ENCODE data around the gene SCN1B. TPM values are rescaled to one million over a fixed set of nuclear protein-coding genes. Genes with fewer than 3 reads are reported as not detected.

The SCN1B gene
- total and polyA plus RNA-seq, 2 of the 13 experiments (the other 11 are each of a cell fraction or from before 2014, with no cell fraction given): 2.7 to 20.1 TPM

DNA sequence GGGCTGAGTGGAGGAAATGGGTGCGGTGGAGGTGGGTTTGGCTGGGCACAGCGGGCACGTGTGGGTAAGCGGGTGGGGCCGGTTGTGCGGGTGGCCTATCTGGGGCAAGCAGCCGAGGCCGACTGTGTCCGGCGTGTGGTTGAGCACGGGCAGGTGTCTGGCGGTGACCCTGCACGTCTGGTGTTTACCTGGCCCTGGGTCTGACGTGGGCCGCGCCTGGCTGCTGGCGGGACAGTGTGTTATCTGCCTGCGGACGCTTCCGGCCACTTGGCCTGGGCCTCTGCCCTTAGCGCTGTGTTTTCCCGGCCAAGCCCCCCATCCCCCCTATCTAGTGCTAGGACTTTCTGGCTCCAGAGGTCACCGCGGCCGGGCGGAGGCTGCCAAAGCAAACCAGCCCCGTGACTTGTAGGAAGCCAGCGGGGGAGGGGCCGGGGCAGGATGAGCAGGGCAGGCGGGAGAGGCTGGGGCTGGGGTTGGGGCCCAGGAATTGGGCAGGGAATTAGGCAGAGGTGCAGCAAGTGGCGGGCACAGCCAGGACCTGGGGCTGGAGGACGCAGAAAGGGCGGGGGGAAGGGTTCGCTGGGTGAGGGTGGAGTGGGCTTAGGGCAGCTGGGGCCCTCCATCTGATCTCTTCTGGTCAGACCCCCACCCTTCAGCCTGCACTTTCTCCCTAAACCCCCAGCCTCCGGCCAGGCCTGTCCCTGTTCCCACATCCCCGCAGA lies 10.7 kb downstream of the SCN1B start (continued):
- TF ChIP-seq, protein P1, sequence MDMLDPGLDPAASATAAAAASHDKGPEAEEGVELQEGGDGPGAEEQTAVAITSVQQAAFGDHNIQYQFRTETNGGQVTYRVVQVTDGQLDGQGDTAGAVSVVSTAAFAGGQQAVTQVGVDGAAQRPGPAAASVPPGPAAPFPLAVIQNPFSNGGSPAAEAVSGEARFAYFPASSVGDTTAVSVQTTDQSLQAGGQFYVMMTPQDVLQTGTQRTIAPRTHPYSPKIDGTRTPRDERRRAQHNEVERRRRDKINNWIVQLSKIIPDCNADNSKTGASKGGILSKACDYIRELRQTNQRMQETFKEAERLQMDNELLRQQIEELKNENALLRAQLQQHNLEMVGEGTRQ (IDR thresholded peaks at IDR 0.05; ENCODE audit: low read depth, low read length): no peak
- TF ChIP-seq, protein P1 (CRISPR knock-in tag; IDR thresholded peaks at IDR 0.05; ENCODE audit: borderline replicate concordance): peak; percentile 76; the same call in 1 of the 2 replicates
- no peak for TF ChIP-seq CBX2 (IDR thresholded peaks at IDR 0.05; ENCODE audit: low read depth, low read length)
- no peak for TF ChIP-seq CBX2 (CRISPR knock-in tag; IDR thresholded peaks at IDR 0.05; ENCODE audit: low read depth)
- TF ChIP-seq ZNF660 (CRISPR knock-in tag; IDR thresholded peaks at IDR 0.05; ENCODE audit: borderline replicate concordance, low read depth): no peak
- TF ChIP-seq, protein P2, sequence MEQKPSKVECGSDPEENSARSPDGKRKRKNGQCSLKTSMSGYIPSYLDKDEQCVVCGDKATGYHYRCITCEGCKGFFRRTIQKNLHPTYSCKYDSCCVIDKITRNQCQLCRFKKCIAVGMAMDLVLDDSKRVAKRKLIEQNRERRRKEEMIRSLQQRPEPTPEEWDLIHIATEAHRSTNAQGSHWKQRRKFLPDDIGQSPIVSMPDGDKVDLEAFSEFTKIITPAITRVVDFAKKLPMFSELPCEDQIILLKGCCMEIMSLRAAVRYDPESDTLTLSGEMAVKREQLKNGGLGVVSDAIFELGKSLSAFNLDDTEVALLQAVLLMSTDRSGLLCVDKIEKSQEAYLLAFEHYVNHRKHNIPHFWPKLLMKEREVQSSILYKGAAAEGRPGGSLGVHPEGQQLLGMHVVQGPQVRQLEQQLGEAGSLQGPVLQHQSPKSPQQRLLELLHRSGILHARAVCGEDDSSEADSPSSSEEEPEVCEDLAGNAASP (CRISPR knock-in tag; IDR thresholded peaks at IDR 0.05; ENCODE audit: borderline replicate concordance): peak; percentile 90
- no peak for TF ChIP-seq CC2D1A (CRISPR knock-in tag; IDR thresholded peaks at IDR 0.05)
- TF ChIP-seq, protein P3, sequence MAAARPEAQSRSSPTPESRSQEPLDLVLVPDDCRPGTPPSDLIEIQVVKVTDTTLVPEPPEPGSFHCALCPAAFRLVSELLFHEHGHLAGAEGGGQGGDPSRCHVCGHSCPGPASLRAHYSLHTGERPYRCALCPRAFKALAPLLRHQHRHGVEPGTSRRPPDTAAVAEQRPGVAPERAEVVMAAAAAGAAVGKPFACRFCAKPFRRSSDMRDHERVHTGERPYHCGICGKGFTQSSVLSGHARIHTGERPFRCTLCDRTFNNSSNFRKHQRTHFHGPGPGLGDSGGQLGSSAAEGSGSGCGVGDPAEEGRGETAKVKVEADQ (CRISPR knock-in tag; IDR thresholded peaks at IDR 0.05; ENCODE audit: borderline replicate concordance): peak; percentile 87; the same call in 1 of the 2 replicates
- no peak for TF ChIP-seq KAT2B (IDR thresholded peaks at IDR 0.05; ENCODE audit: borderline replicate concordance, low read depth, low read length)
- peak; percentile 27 for TF ChIP-seq U2AF1 (optimal IDR thresholded peaks at IDR 0.05; ENCODE audit: low read depth, low read length)
- TF ChIP-seq, protein P4, sequence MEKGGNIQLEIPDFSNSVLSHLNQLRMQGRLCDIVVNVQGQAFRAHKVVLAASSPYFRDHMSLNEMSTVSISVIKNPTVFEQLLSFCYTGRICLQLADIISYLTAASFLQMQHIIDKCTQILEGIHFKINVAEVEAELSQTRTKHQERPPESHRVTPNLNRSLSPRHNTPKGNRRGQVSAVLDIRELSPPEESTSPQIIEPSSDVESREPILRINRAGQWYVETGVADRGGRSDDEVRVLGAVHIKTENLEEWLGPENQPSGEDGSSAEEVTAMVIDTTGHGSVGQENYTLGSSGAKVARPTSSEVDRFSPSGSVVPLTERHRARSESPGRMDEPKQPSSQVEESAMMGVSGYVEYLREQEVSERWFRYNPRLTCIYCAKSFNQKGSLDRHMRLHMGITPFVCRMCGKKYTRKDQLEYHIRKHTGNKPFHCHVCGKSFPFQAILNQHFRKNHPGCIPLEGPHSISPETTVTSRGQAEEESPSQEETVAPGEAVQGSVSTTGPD (CRISPR knock-in tag; IDR thresholded peaks at IDR 0.05): peak; percentile 99
- peak; percentile 84; the same call in 1 of the 2 replicates for TF ChIP-seq SNAPC2 (CRISPR knock-in tag; IDR thresholded peaks at IDR 0.05)
- peak; percentile 59 for TF ChIP-seq PHF20 (CRISPR knock-in tag; IDR thresholded peaks at IDR 0.05)
- peak; percentile 84 for TF ChIP-seq ZNF329 (CRISPR knock-in tag; IDR thresholded peaks at IDR 0.05; ENCODE audit: low read depth)
- TF ChIP-seq, protein P5, sequence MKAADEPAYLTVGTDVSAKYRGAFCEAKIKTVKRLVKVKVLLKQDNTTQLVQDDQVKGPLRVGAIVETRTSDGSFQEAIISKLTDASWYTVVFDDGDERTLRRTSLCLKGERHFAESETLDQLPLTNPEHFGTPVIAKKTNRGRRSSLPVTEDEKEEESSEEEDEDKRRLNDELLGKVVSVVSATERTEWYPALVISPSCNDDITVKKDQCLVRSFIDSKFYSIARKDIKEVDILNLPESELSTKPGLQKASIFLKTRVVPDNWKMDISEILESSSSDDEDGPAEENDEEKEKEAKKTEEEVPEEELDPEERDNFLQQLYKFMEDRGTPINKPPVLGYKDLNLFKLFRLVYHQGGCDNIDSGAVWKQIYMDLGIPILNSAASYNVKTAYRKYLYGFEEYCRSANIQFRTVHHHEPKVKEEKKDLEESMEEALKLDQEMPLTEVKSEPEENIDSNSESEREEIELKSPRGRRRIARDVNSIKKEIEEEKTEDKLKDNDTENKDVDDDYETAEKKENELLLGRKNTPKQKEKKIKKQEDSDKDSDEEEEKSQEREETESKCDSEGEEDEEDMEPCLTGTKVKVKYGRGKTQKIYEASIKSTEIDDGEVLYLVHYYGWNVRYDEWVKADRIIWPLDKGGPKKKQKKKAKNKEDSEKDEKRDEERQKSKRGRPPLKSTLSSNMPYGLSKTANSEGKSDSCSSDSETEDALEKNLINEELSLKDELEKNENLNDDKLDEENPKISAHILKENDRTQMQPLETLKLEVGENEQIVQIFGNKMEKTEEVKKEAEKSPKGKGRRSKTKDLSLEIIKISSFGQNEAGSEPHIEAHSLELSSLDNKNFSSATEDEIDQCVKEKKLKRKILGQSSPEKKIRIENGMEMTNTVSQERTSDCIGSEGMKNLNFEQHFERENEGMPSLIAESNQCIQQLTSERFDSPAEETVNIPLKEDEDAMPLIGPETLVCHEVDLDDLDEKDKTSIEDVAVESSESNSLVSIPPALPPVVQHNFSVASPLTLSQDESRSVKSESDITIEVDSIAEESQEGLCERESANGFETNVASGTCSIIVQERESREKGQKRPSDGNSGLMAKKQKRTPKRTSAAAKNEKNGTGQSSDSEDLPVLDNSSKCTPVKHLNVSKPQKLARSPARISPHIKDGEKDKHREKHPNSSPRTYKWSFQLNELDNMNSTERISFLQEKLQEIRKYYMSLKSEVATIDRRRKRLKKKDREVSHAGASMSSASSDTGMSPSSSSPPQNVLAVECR (CRISPR knock-in tag; IDR thresholded peaks at IDR 0.05; ENCODE audit: borderline replicate concordance): peak; percentile 77; the same call in 1 of the 2 replicates
- TF ChIP-seq HOXA5 (CRISPR knock-in tag; IDR thresholded peaks at IDR 0.05): peak; percentile 85
- TF ChIP-seq ZNF260 (CRISPR knock-in tag; IDR thresholded peaks at IDR 0.05; ENCODE audit: borderline replicate concordance, low read depth): no peak
- no peak for TF ChIP-seq U2AF2 (IDR thresholded peaks at IDR 0.05; ENCODE audit: low read depth, low read length)
- peak; percentile 83; the same call in 1 of the 2 replicates for TF ChIP-seq ZNF20 (CRISPR knock-in tag; IDR thresholded peaks at IDR 0.05)
